ENCODE data around the gene PSMA6.
"Not testable (repeated sequence)": the region's sequence is repeated elsewhere in the genome, so short reads cannot be mapped to it uniquely, and the experiment has no call there.

Gene PSMA6

GRCh38 chr14:35285168-35286002 is 6.8 kb upstream of the PSMA6 start:
- DNase-seq (ENCODE audit: low read depth): no peak

- no peak for DNase-seq (ENCODE audit: low read depth)
These were observed 6.1 kb upstream of the PSMA6 start for GRCh38 chr14:35286003-35286600.

GRCh38 chr14:35286707-35287106 is 5.5 kb upstream of the PSMA6 start:
- DNase-seq (ENCODE audit: low read depth): no peak

GRCh38 chr14:35287431-35288013 is 4.7 kb upstream of the PSMA6 start:
- DNase-seq (ENCODE audit: low read depth): peak; percentile 53

GRCh38 chr14:35289623-35290022 is 2.6 kb upstream of the PSMA6 start:
- no peak for DNase-seq (ENCODE audit: low read depth)

GRCh38 chr14:35292770-35293561 is 784 bp downstream of the PSMA6 start:
- no peak for DNase-seq (ENCODE audit: low read depth)

GRCh38 chr14:35295845-35296161 is 3.6 kb downstream of the PSMA6 start:
- no peak for DNase-seq (ENCODE audit: low read depth)

GRCh38 chr14:35296545-35296944 is 4.4 kb downstream of the PSMA6 start:
- no peak for DNase-seq (ENCODE audit: low read depth)

GRCh38 chr14:35297706-35298105 is 5.5 kb downstream of the PSMA6 start:
- no peak for DNase-seq (ENCODE audit: low read depth)

- no peak for DNase-seq (ENCODE audit: low read depth)
These were observed 6.2 kb downstream of the PSMA6 start for GRCh38 chr14:35298351-35298750.

GRCh38 chr14:35299708-35300107 is 7.5 kb downstream of the PSMA6 start:
- no peak for DNase-seq (ENCODE audit: low read depth)

- DNase-seq (ENCODE audit: low read depth): no peak
These were observed 8.0 kb downstream of the PSMA6 start for GRCh38 chr14:35300228-35300627.

- not testable (repeated sequence) for DNase-seq (ENCODE audit: low read depth)
These were observed 9.2 kb downstream of the PSMA6 start for GRCh38 chr14:35301334-35301733.

GRCh38 chr14:35301735-35302528 is 9.8 kb downstream of the PSMA6 start:
- DNase-seq (ENCODE audit: low read depth): no peak

GRCh38 chr14:35303149-35303935 is 11.2 kb downstream of the PSMA6 start:
- DNase-seq (ENCODE audit: low read depth): no peak

GRCh38 chr14:35304812-35305462 is 12.8 kb downstream of the PSMA6 start:
- DNase-seq (ENCODE audit: low read depth): no peak

GRCh38 chr14:35305633-35306032 is 13.5 kb downstream of the PSMA6 start:
- DNase-seq (ENCODE audit: low read depth): no peak

- DNase-seq (ENCODE audit: low read depth): no peak
These were observed 13.9 kb downstream of the PSMA6 start for GRCh38 chr14:35306114-35306513.

GRCh38 chr14:35317820-35318219 is 25.6 kb downstream of the PSMA6 start:
- DNase-seq (ENCODE audit: low read depth): no peak

- DNase-seq (ENCODE audit: low read depth): no peak
These were observed 27.3 kb downstream of the PSMA6 start for GRCh38 chr14:35319509-35319908.
